GM18526 (cell line): ENCODE measurements around the gene ZNF235.
A peak's percentile ranks its signal among the peaks of the same experiment; 100 is the strongest.

Experiments
- POLR2A ChIP-seq: IDR thresholded peaks from 3 replicates; pipeline ENCODE4 v1.6.1; 2011; ENCODE audit not compliant: insufficient read length; ENCODE audit errors: extremely low read depth

The ZNF235 gene

DNA sequence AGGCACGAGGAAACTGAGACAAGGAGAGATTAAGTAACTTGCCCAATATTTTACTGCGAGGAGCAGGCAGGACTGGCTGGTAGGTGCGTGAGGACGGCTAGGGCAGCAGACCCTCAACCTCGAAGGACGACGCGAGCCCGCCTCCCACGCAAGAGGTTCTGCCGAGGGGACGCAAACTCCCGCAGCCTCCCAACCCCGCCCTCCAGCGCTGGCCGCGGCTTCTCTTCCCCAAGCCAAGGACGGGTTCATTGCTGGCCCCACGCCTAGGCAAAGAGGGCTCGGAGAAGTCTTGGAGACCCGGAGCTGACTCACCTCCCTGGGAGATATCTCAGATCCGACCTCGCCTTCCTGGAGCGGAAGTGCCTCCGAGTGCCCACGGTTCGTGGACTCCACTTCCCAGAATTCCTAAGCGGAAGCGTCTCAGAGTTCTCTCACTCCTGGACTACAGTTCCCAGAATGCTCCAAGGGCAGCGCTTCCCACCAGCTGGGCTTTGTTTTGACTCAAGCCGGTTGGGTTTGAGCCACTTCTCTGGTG is at the start of gene ZNF235:
Gene ZNF235 (minus strand): TSS at position 367 of the 535 bp plus-strand sequence. CDS start 1,621 bp downstream, outside the sequence.
- TF ChIP-seq POLR2A = peak; percentile 78

DNA sequence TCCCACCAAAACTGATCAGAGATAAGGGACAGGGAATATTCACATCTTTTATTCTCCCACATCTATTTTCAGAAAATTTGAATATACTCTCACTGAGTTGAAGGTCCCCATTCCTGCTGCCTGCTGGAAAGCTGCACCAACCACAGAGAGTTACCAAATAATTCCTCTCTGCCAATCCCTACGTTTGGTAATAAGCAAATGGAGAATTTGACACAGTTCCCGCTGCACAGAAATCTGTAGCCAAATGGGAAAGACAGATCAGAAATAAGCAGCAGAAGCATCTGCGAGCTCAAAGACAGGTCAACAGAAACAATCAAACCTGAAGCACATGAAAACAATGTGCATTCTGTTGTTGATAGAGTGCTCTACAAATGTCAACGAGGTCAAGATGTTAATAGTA is 41.7 kb upstream of the ZNF235 start:
- TF ChIP-seq POLR2A = no peak

DNA sequence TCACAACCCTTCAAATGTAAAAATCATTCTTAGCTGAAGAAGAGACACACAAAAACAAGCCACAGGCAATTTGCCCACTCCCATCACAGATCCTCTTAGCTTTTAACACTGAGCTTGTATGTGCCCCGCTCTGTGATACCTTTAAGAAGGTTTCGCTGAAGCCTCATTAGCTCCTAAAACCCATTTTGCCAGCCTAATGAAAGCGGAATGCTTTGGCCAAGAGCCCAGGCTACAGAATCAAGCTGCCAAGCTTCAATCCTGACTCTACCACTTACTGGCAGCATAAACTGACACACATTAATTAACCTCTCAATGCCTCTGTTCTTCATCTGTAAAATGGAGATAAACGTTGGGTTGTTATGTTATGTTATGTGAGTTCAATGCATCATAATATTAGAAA is 41.1 kb upstream of the ZNF235 start:
- TF ChIP-seq POLR2A = no peak

DNA sequence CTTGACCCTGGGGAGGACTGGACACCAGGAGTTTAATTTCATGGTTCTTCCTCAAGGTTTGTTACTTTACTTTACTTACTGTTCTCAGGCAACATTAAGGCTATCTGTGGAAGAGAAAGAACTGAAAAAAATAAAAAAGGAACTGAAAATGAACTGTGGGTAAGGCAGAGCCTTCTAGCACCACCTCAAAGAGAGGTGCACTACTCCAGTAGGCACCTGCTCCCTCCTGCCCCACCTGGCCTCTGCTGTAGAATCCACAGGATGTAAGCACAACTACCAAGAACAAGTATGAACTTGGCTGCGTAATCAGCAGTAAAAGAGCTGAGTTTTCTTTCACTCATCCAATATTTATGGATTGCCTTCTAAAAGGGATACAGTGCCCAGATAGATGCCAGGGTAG is 39.4 kb upstream of the ZNF235 start:
- no peak for TF ChIP-seq POLR2A

DNA sequence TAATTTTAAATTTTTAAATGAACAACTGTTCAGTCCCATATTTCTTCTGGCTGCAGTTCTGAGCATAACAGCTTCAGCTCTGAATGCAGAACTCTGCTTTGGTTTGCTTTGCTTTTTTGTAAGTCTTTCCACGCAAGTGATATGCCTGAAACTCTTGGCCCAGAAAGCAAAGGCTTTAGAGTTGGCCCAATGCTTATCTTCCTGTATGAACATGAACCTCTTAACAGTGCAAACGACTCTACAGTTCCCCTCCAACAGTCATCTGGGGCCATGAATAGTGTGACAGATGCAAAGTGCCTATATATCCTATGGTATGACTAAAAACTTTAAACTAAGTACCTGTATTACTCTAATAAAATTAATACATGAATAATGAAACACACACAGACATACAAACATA is 37.0 kb upstream of the ZNF235 start:
- no peak for TF ChIP-seq POLR2A

DNA sequence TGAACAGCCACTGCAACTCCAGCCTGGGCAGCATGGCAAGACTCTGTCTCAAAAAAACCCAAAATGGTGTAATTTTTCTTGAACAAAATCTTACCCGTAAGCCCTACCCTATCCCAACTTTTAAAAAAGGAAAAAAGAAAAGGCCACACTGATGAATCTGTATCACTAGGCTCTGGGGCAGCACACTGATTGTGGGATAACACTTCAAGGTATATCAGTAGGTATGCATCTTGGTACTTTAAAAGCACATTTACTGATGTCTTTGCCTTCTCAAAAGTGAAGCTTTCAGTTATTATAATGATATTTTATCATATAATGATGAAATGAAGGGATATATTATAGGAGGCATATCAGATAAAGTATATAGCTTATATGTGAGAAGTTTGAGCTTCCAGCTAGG is 27.3 kb upstream of the ZNF235 start:
- no peak for TF ChIP-seq POLR2A

DNA sequence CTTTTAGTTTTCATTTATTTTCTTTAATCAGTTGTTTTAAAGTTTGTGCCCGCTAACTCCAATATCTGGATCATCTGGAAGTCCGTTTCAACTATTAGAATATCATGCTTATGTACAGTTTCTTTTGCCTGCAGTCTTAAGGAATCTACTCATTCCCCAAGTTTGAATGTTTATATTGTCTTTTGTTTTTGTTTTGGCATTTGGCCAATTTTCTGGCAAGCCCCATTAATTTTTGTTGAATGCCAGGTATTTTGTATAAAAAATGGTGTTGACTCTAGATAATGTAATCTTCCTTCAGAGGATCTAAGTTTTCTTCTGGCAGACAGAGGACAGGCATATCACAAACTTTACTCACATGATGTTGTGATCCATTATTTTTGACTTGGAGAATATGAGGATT is 11.1 kb upstream of the ZNF235 start:
- no peak for TF ChIP-seq POLR2A

DNA sequence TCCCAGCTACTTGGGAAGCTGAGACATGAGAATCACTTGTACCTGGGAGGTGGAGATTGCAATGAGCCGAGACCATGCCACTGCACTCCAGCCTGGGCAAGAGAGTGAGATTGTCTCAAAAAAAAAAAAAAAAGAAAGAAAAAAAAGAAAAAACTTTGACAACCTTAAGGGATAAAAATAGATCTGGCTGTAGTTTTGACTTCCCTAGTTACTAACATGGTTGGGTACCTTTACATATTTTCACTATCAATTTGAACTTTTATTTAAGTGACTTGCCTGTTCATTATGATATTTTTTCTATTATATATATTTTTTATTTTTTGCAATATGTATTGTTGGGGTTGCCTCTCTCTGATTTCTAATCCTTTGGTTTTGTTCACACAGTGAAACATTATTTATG is 8.4 kb upstream of the ZNF235 start:
- no peak for TF ChIP-seq POLR2A

DNA sequence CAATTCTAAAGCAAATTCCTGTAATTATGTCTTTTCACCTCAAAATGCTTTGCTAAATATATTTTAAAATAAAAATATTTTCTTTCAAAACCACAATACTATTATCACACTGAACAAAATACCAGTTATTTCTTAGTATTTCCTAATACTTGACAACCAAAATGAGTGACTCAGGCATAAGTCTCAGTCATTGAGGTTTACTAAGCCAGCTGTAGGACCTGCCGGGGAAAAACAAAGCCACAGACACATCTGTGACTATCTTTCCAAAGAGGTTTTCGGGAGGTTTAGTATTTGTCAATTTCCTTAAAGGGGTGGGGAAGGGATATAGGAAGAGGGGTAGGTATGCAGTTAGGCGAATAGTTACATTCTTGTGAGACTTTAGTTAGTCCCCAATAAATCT is 3.2 kb upstream of the ZNF235 start:
- no peak for TF ChIP-seq POLR2A

DNA sequence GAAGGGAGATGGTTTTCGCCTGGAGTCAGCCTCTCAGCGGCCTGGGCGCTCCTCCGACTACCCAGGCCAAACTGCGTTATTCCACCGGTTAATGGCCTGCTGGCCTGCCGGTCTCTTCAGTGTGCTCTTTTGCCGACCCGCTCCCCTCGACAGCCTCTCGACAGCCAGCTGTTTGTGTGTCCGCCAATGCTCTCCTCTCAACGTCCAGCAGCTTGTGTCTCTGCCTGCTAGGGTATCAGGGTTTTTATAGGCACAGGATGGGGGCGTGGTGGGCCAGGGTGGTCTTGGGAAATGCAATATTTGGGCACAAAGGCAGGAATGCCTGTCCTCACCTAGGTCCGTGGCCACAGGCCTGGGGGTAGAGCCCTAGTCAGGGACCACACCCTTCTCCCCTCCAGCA is 1.5 kb upstream of the ZNF235 start:
- no peak for TF ChIP-seq POLR2A

DNA sequence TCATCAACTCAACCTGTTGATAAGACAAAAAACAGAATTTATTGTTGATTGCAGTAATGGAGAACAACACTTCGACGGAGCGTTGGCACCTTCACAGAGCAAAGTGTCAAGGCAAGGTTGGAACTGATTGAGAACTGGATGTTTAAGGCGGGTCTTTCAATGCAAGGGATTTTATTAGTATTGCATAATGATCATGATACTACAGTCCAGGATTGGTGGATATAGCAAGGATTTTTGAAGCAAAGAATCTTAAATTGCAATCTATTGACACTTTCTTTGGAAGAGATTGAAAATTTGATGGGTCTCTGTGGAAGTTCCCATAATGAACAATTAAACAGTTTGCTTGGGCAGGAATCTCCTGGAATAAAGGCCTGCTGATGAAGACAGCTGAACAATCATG is 632 bp upstream of the ZNF235 start:
- no peak for TF ChIP-seq POLR2A

DNA sequence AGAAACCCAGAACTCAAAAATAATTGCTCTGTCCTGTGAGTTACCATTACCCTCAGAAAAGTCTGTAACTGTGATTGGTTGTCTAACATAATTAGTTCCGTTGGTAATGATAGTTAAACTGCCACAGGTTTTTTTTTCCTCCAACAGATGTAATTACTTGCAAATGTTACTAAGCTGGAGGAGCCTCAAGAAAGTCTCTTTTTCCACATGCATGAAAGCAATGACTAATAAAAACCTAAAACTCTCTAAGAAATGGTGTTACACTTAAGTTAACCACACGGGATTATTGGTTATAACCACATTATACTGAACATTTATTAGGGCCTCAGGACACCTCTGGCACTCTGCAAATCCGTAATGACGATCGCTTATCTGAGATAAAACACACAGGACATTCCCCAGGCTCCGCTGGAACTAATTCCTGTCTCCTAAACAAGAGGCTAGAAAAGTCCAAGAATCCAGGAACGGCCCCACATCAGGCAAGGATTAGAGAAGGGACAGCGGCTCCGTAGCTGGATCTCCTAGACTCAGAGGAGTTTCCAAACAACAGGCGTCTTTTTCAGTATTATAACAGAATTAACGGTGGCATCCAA is 753 bp downstream of the ZNF235 start:
- TF ChIP-seq POLR2A = no peak

DNA sequence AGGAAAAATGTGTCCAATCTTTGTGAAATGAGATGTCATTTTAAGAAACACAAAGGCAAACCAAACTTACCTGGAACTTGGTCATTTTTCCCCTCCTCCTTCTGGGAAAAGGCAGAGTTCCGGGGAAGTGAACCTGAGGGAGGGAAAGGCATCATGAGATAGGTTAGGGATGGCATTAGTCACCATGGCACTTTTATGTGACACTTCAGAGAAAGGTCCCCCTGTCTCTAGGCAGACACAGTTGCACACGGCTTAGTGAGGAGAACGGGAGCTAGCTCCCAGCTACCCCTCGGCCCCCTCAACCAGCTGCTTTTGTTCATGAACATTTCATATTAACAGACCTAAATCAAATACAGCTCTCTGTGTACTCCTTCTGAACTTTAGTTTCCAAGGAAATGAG is 1.5 kb downstream of the ZNF235 start:
- TF ChIP-seq POLR2A = no peak

DNA sequence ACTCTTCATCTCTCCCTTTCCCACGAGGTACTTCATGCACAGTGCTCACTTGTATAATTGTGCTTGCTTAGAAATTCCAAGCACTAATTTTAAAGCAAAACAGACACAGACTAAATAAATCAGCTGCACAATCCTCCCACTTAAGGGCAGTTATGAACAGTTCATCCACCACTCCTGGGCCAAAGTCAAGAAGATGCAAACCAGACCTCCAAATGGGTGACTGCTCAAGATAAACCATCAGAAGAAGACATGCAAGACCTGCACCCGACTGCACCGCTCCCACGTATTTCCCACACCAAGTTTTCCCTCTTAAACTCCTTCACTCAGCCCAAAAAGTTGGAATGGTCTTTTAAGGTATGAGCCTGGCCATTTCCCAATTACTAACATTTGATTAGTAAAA is 19.9 kb downstream of the ZNF235 start:
- TF ChIP-seq POLR2A = no peak

DNA sequence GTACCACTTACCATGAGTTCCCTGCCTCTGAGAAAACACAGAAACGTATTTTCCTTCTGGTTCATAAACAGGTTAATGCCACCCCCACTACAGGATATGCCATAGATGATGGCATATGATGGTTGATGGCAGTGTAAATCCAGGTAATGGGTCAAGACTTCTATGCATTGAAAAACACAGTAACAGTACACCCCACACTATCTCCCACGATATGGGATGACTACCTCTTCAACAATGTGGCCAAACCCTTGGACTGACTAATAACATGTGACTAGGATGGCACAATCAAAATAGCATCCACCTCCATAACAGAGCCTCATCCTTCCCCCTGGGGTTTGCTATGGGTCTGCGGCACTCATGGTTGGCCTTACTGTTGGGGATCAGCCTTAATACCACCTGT is 22.0 kb downstream of the ZNF235 start:
- no peak for TF ChIP-seq POLR2A

DNA sequence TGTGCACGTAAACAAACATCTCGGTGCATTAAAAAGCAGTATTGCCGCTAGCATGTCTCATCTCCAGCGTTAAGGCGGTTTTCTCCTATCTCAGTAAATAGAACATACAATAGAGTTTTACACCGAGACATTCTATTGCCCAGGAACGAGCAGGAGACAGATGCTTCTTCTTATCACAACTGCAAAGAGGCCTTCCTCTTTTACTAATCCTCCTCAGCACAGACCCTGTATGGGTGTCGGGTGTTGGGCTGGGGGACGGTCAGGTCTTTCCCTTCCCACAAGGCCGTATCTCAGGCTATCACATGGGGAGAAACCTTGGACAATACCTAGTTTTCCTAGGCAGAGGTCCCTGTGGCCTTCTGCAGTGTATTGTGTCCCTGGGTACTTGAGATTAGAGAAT is 23.9 kb downstream of the ZNF235 start:
- no peak for TF ChIP-seq POLR2A

DNA sequence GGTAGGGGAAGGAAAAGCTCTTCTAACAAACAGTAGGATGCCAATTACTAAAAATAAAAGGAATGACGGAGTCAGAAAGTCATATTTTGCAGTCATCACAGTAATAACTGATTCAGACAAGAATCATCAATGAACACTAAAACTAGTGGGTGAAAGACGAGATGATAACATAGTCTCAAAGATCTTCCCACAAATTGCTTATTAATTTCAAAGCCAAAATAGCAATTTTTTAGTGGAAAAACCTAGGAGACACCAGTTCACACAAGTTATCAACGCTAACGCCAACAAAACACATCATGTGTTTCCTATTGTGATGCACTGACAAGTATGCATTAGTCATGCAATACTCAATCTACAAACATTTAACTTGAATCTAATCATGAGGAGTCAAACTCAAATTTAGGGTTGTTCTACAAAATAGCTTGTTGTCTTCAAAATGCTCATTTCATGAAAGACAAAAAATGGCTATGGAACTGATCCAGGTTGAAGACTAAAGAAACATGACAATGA is 26.6 kb downstream of the ZNF235 start:
- no peak for TF ChIP-seq POLR2A

DNA sequence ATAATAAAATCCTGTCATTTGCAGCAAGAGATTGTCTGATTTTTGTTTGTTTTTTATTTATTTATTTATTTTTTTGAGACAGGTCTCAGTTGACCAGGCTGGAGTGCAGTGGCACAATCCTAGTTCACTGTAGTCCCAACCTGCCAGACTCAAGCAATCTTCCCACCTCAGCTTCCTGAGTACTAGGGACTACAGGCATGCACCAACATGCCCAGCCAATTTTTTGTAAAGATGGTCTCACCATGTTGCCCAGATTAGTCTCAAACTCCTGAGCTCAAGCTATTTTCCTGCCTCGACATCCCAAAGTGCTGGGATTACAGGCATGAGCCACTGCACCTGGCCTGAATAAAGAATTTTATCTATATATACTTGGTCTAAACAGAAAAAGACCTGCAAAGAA is 27.5 kb downstream of the ZNF235 start:
- TF ChIP-seq POLR2A = no peak
